CD4-positive, alpha-beta T cell (primary cell): ENCODE data around the gene DAPK1. TPM values are rescaled to one million over a fixed set of nuclear protein-coding genes. Genes with fewer than 3 reads are reported as not detected.

Experiments used
- ATAC-seq: fragments of 200-7000 bp; cut with Tn5 transposase; one replicate; pipeline ENCODE4 v1.10.0; 2022; ENCODE audit warnings: mild to moderate bottlenecking; ENCODE audit not compliant: poor library complexity
- CTCF ChIA-PET: fragments of 350-600 bp; sonication (Branson Sonifier 250); formaldehyde crosslinking; loops from one replicate; lab custom pipeline; 2021; ENCODE audit warnings: antibody characterized with exemption, inconsistent platforms; lab: Charles Lee
- POLR2A ChIA-PET: fragments of 350-600 bp; sonication (Branson Sonifier 250); formaldehyde crosslinking; loops from one replicate; lab custom pipeline; 2021; ENCODE audit warnings: antibody characterized with exemption, inconsistent platforms; lab: Charles Lee
- DNase-seq, 14 experiments: peaks; one replicate each; pipeline ENCODE4 v3.0.0-alpha.2; 2013 to 2020; ENCODE audit warnings: mixed read lengths in 2 of 14
- H3K27ac ChIP-seq, 2 donors: one replicate each; pipeline versions ENCODE4 v1.5.1 to v1.7.0; 2013; ENCODE audit warnings: low read length in 2 of 2, low read depth in 1 of 2, mild to moderate bottlenecking in 1 of 2
- H3K27me3 ChIP-seq, 2 experiments: 1 replicate in 1 of 2; 2 replicates in 1 of 2; pipeline versions ENCODE4 v1.6.1 to v1.7.0; 2013; ENCODE audit warnings: low read length in 2 of 2, control low read depth in 1 of 2, mild to moderate bottlenecking in 1 of 2, moderate library complexity in 1 of 2; ENCODE audit not compliant: insufficient read depth in 2 of 2, control insufficient read depth in 1 of 2
- H3K36me3 ChIP-seq: one replicate; pipeline ENCODE4 v1.6.1; 2013; ENCODE audit warnings: low read length, control low read depth; ENCODE audit not compliant: insufficient read depth
- H3K4me1 ChIP-seq: one replicate; pipeline ENCODE4 v1.6.1; 2013; ENCODE audit warnings: low read length, control low read depth; ENCODE audit not compliant: insufficient read depth
- H3K4me3 ChIP-seq: one replicate; pipeline ENCODE4 v1.5.1; 2013; ENCODE audit warnings: mild to moderate bottlenecking, low read length, moderate library complexity
- H3K9me3 ChIP-seq, 2 experiments: 1 replicate in 1 of 2; 2 replicates in 1 of 2; pipeline versions ENCODE4 v1.6.1 to v1.7.0; 2013; ENCODE audit warnings: low read length in 2 of 2, mild to moderate bottlenecking in 2 of 2, control low read depth in 1 of 2, moderate library complexity in 1 of 2; ENCODE audit not compliant: control insufficient read depth in 1 of 2, insufficient read depth in 1 of 2
- H3K27ac Mint-ChIP-seq: one replicate; pipeline ENCODE4 v1.8.0; 2020; ENCODE audit warnings: mixed read lengths
- H3K27me3 Mint-ChIP-seq: one replicate; pipeline ENCODE4 v1.8.0; 2021; ENCODE audit warnings: mixed read lengths
- H3K36me3 Mint-ChIP-seq: one replicate; pipeline ENCODE4 v1.8.0; 2021; ENCODE audit warnings: low read depth, mixed read lengths
- H3K4me1 Mint-ChIP-seq: one replicate; pipeline ENCODE4 v1.8.0; 2021; ENCODE audit warnings: low read depth, mixed read lengths
- H3K4me3 Mint-ChIP-seq: one replicate; pipeline ENCODE4 v1.8.0; 2020; ENCODE audit warnings: mild to moderate bottlenecking, mixed read lengths
- H3K9me3 Mint-ChIP-seq: one replicate; pipeline ENCODE4 v1.8.0; 2020; ENCODE audit warnings: mixed read lengths
- CTCF ChIP-seq: fragments of 200-600 bp; IDR thresholded peaks from one replicate; pipeline ENCODE4 v1.8.0; 2022; ENCODE audit warnings: antibody characterized with exemption, mild to moderate bottlenecking
- intact Hi-C, 2 experiments: fragments of 100-400 bp; cut with DNase I in 1 of 2; cut with micrococcal nuclease in 1 of 2; formaldehyde crosslinking; loops; one replicate each; pipeline versions ENCODE4 v1.15.1 to v1.9.0; 2023 to 2025; cut with DNase I, micrococcal nuclease
- total RNA-seq, 174 experiments: library from RNA in 2 of 174; stranded (reverse) in 2 of 174; gene quantifications; one replicate each; pipeline ENCODE4 v1.2.3 and lab custom pipeline; 2021 to 2026

Gene DAPK1
- total RNA-seq, 2 experiments from 2014 or later = 2.7 TPM

- POLR2A ChIA-PET = no interaction called here
- Histone ChIP-seq H3K9me3 (peaks cover 0 to 5% of the 10 kb centered on the region in 2 experiments), H3K36me3 (no peaks in the 10 kb centered on the region), H3K4me3 (no peak overlapping the region), H3K4me1 (no peaks in the 10 kb centered on the region), H3K27ac (no peak overlapping the region), H3K27me3 (no peaks in the 10 kb centered on the region)
- no peak for TF ChIP-seq CTCF
- no peaks in the 10 kb centered on the region for H3K9me3 Mint-ChIP-seq
- H3K27me3 Mint-ChIP-seq = no peaks in the 10 kb centered on the region
- DNase-seq (no peak), ATAC-seq (no peak)
- intact Hi-C loops = no loop called here
- H3K36me3 Mint-ChIP-seq = no peaks in the 10 kb centered on the region
- H3K4me3 Mint-ChIP-seq = no peak overlapping the region
- H3K4me1 Mint-ChIP-seq = no peaks in the 10 kb centered on the region
- H3K27ac Mint-ChIP-seq = no peak overlapping the region
- CTCF ChIA-PET = no interaction called here
Observed at GRCh38 chr9:87525546-87526303, 28.1 kb downstream of the DAPK1 start.

DNA sequence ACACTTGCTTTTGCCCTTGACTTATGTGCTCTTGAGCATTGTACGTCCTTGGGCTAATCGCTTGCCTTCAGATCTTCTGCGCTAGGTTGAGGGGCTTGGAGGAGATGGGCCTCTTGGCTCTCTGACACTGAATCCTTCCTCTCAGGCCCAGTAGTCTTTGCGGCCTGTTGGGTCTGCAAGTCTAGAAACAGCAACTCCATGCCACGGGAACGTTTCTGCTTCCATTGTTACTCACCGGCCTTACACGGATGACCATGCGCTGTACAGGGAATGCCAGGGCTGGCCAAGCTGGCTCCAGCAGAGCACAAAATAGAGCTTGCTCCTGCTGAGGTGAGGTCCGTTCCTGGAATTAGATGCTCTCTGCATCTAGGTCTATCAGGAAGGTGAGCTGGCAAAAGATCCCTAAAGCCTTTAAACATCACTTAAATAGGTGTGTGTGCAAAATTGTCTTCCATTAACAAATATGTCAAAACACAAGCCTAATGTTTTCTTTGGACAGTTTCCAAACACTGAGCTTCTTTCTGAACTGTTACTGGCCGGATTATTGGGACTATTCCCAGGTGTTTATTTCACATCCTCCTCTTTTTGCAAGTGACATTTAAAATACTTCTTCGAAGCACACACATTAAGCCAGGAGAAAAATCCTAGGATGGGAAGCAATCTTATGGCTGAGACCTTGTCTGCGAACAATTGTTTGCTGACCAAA is 29.7 kb downstream of the DAPK1 start:
- DNase-seq (no peak), ATAC-seq (no peak)
- no peaks in the 10 kb centered on the region for H3K27me3 Mint-ChIP-seq
- Histone ChIP-seq H3K9me3 (peaks cover 0 to 5% of the 10 kb centered on the region in 2 experiments), H3K27me3 (no peaks in the 10 kb centered on the region), H3K36me3 (no peaks in the 10 kb centered on the region), H3K4me1 (no peaks in the 10 kb centered on the region), H3K4me3 (no peak overlapping the region), H3K27ac (no peak overlapping the region)
- CTCF ChIA-PET = no interaction called here
- no peak for TF ChIP-seq CTCF
- no peak overlapping the region for H3K27ac Mint-ChIP-seq
- no peaks in the 10 kb centered on the region for H3K4me1 Mint-ChIP-seq
- no peaks in the 10 kb centered on the region for H3K9me3 Mint-ChIP-seq
- H3K4me3 Mint-ChIP-seq = no peak overlapping the region
- no peaks in the 10 kb centered on the region for H3K36me3 Mint-ChIP-seq
- intact Hi-C loops = no loop called here
- POLR2A ChIA-PET = no interaction called here

DNA sequence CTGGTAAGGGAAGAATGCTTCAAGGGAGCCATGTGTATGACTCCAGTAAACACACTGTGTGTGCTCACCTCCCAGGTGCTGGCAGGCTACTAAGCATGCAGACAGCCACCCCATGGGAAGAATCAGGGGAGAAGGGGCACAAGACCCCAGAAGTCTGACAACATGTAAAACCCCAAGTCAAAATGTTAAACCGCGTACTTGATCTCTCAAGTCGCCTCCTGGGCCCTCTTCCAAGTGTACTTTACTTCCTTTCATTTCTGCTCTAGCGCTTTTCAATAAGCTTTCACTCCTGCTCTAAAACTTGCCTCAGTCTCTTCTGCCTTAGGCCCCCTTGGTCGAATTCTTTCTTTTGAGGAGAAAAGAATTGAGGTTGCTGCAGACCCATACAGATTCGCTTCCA is 31.3 kb downstream of the DAPK1 start:
- intact Hi-C loops = no loop called here
- no peak for DNase-seq
- H3K4me3 ChIP-seq = no peak overlapping the region
- Mint-ChIP-seq H3K27ac (no peak overlapping the region), H3K36me3 (no peaks in the 10 kb centered on the region), H3K9me3 (no peaks in the 10 kb centered on the region), H3K4me1 (no peaks in the 10 kb centered on the region), H3K27me3 (no peaks in the 10 kb centered on the region), H3K4me3 (no peak overlapping the region)
- no peaks in the 10 kb centered on the region for H3K36me3 ChIP-seq
- no peaks in the 10 kb centered on the region for H3K4me1 ChIP-seq
- H3K27me3 ChIP-seq = no peaks in the 10 kb centered on the region
- CTCF ChIA-PET = no interaction called here
- peaks cover 0 to 4% of the 10 kb centered on the region in 2 experiments for H3K9me3 ChIP-seq
- TF ChIP-seq CTCF = no peak
- no peak for ATAC-seq
- POLR2A ChIA-PET = no interaction called here
- no peak overlapping the region for H3K27ac ChIP-seq
